Psoas muscle (tissue), 8 donors: ENCODE measurements around the gene JMJD7. TPM values are rescaled to one million over a fixed set of nuclear protein-coding genes. Genes with fewer than 3 reads are reported as not detected.

Experiments used
- ATAC-seq, 4 donors: fragments of 200-7000 bp; cut with Tn5 transposase; one replicate each; pipeline ENCODE4 v1.9.1; 2020; ENCODE audit warnings: moderate library complexity in 3 of 4, mild to moderate bottlenecking in 2 of 4
- DNase-seq, 2 donors: peaks; one replicate each; pipeline ENCODE4 v3.0.0-alpha.2; 2020
- H3K27ac ChIP-seq: fragments of 200-600 bp; one replicate; pipeline ENCODE4 v1.8.0; 2022
- H3K27me3 ChIP-seq, 3 donors: fragments of 200-600 bp in 1 of 3; one replicate each; pipeline versions ENCODE4 v1.6.1 to v1.8.0; 2013 to 2022; ENCODE audit warnings: low read length in 2 of 3, mild to moderate bottlenecking in 2 of 3, moderate library complexity in 1 of 3; ENCODE audit not compliant: insufficient read depth in 3 of 3
- H3K36me3 ChIP-seq, 2 donors: fragments of 200-600 bp in 1 of 2; one replicate each; pipeline versions ENCODE4 v1.6.1 to v1.8.0; 2013 to 2022; ENCODE audit warnings: low read depth in 1 of 2, mild to moderate bottlenecking in 1 of 2, moderate library complexity in 1 of 2; ENCODE audit not compliant: insufficient read depth in 1 of 2
- H3K4me1 ChIP-seq: fragments of 200-600 bp; one replicate; pipeline ENCODE4 v1.8.0; 2022
- H3K4me3 ChIP-seq: fragments of 200-600 bp; one replicate; pipeline ENCODE4 v1.8.0; 2022; ENCODE audit warnings: mild to moderate bottlenecking
- H3K9me3 ChIP-seq: fragments of 200-600 bp; one replicate; pipeline ENCODE4 v1.8.0; 2022
- WGBS, 3 donors: extraction: QIAGEN DNeasy Blood & Tissue Kit; methylation state at CpG; one replicate each; pipeline versions ENCODE4 v1.1.6 to v1.1.7; 2013; 5-methylcytosine and 5-hydroxymethylcytosine counted together
- intact Hi-C, 2 donors: fragments of 100-400 bp; cut with DNase I; formaldehyde crosslinking; loops; one replicate each; pipeline versions ENCODE4 v1.11.0 to v1.14.2; 2022
- polyA plus RNA-seq, 3 donors: library from polyadenylated mRNA; stranded (reverse); fragments of 200-250 nt; gene quantifications; one replicate each; pipeline ENCODE4 v1.2.3, GENCODE V29; 2013
- total RNA-seq, 4 donors: library from RNA; stranded (reverse); fragmentation: NEBNext Ultra II Directional in 2 of 4; extraction: Animal tissue kit (Norgen Biotek cat#: 25700) in 2 of 4; gene quantifications; one replicate each; pipeline versions ENCODE4 v1.2.1 to v1.2.4, GENCODE V29; 2021 to 2023
- TF ChIP-seq, protein P1 (sequence below): fragments of 200-600 bp; IDR thresholded peaks from one replicate; pipeline ENCODE4 v1.8.0; 2022; ENCODE audit warnings: antibody characterized with exemption
- donor health status: healthy with polysubstance abuse.
- donor health status: DM: no; HTN: no; CAD: no; lungs with moderate emphysema.
- donor health status: Bipolar disorder and iron deficiency.
- donor health status: healthy.
- donor health status: DM: yes; HTN: yes; CAD: no.
- donor health status: DM: no; HTN: no; CAD: no.
- donor health status: DM: no; HTN: no; CAD: no.
- donor health status: DM: yes; HTN: yes; CAD: no.

Gene JMJD7
- total and polyA plus RNA-seq, 7 donors, result 4.4 to 8.0 (median 6.4) TPM

DNA sequence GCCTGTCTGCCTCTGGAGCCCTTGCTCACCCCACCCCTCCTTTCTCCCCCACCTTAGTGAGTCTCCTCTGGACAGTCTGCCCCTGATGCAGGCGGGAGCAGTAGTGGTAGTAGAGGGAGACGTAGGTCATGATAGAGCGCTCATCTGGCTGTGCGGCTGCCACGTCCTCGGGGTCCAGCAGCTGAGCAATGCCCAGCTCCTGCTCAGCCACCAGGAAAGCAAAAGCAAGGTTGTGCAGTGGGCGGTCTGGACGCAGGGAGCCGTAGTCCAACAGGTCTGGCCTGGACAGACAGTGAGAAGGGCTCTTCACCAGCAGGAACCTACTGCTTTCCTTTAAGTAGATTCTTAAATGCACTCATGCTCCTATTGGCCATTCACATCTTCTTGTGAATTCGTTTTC lies 59.3 kb downstream of the JMJD7 start:
- 95 to 98% (median 96%) methylated on average over 10 of the region's 10 CpGs for WGBS, 3 donors
- H3K9me3 ChIP-seq, result no peaks in the 10 kb centered on the region
- TF ChIP-seq, protein P1, sequence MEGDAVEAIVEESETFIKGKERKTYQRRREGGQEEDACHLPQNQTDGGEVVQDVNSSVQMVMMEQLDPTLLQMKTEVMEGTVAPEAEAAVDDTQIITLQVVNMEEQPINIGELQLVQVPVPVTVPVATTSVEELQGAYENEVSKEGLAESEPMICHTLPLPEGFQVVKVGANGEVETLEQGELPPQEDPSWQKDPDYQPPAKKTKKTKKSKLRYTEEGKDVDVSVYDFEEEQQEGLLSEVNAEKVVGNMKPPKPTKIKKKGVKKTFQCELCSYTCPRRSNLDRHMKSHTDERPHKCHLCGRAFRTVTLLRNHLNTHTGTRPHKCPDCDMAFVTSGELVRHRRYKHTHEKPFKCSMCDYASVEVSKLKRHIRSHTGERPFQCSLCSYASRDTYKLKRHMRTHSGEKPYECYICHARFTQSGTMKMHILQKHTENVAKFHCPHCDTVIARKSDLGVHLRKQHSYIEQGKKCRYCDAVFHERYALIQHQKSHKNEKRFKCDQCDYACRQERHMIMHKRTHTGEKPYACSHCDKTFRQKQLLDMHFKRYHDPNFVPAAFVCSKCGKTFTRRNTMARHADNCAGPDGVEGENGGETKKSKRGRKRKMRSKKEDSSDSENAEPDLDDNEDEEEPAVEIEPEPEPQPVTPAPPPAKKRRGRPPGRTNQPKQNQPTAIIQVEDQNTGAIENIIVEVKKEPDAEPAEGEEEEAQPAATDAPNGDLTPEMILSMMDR, result no peak
- H3K4me3 ChIP-seq, result no peak overlapping the region
- DNase-seq (no peak), ATAC-seq (no peak)
- no peak overlapping the region for H3K27ac ChIP-seq
- peaks cover 2% of the 10 kb centered on the region for H3K4me1 ChIP-seq
- H3K36me3 ChIP-seq, result no peaks in the 10 kb centered on the region
- no peaks in the 10 kb centered on the region for H3K27me3 ChIP-seq
- intact Hi-C loops, result loop anchor here in 1 of 2 donors (5.0 kb wide), 1 partner anchor 45 kb away; no protein-coding TSS in a partner anchor

Other genes starting within 250 kb of the JMJD7 start
- 10 to 100 TPM; 13.1 to 25.8 (median 19.9) TPM for gene MGA, start 167.7 kb upstream of the JMJD7 start, total RNA-seq
- 10 to 100 TPM in 1 of 3 donors, 1 to 10 TPM in 2; 2.6 to 10.5 (median 3.2) TPM for gene MGA, start 167.7 kb upstream of the JMJD7 start, polyA plus RNA-seq
- gene MAPKBP1, start 53.6 kb upstream of the JMJD7 start, total RNA-seq, result 10 to 100 TPM in 1 of 4 donors, 1 to 10 TPM in 3; 7.1 to 10.3 (median 8.1) TPM
- gene MAPKBP1, start 53.6 kb upstream of the JMJD7 start, polyA plus RNA-seq, result 1 to 10 TPM; 2.4 to 5.3 (median 2.9) TPM
- 1 to 10 TPM; 1.2 to 4.3 (median 1.7) TPM for gene PLA2G4B, start 10.8 kb downstream of the JMJD7 start, total RNA-seq
- gene PLA2G4B, start 10.8 kb downstream of the JMJD7 start, polyA plus RNA-seq, result 1 to 10 TPM; 1.1 to 2.2 (median 1.4) TPM
- gene SPTBN5, start 66.0 kb downstream of the JMJD7 start, total RNA-seq, result under 1 TPM; 0.15 to 0.47 (median 0.29) TPM
- gene SPTBN5, start 66.0 kb downstream of the JMJD7 start, polyA plus RNA-seq, result under 1 TPM; 0.10 to 0.29 (median 0.13) TPM
- gene EHD4, start 144.5 kb downstream of the JMJD7 start, total RNA-seq, result 1 to 10 TPM; 5.3 to 9.6 (median 6.3) TPM
- gene EHD4, start 144.5 kb downstream of the JMJD7 start, polyA plus RNA-seq, result 1 to 10 TPM; 1.7 to 4.8 (median 2.2) TPM
- gene PLA2G4E, start 192.9 kb downstream of the JMJD7 start, total RNA-seq, result under 1 TPM in 3 of 4 donors, not detected in 1; 0.08 to 0.34 (median 0.24) TPM
- under 1 TPM in 2 of 3 donors, not detected in 1; 0.01 to 0.07 TPM for gene PLA2G4E, start 192.9 kb downstream of the JMJD7 start, polyA plus RNA-seq